Measurements from ENCODE around the gene CWC22.

DNA sequence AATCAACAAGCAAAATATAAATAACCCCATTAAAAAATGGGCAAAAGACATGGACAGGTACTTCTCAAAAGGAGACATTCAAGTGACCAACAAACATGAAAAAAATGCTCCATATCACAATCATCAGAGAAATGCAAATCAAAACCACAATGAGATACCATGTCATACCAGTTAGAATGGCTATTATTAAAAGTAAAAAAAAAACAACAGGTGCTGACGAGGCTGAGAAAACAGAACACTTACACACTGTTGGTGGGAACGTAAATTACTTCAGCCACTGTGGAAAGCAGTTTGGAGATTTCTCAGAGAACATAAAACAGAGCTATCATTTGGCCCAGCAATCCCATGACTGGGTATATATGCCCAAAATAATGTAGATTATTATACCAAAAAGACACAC, 69.1 kb downstream of the CWC22 start:
- no peak for TF ChIP-seq EZH2 (IDR thresholded peaks at IDR 0.05; ENCODE audit: insufficient read depth, poor library complexity, severe bottlenecking)
- no peak for TF ChIP-seq EZH2phosphoT487 (IDR thresholded peaks at IDR 0.05; ENCODE audit: insufficient read depth, low read depth)

Measured in GM23248 (cell line).